Fibroblast of skin of right biceps (primary cell): Measurements from ENCODE around the gene FRK.

Experiments used
- DNase-seq: peaks from one replicate; pipeline ENCODE4 v3.0.0-alpha.2; 2013

Gene FRK

DNA sequence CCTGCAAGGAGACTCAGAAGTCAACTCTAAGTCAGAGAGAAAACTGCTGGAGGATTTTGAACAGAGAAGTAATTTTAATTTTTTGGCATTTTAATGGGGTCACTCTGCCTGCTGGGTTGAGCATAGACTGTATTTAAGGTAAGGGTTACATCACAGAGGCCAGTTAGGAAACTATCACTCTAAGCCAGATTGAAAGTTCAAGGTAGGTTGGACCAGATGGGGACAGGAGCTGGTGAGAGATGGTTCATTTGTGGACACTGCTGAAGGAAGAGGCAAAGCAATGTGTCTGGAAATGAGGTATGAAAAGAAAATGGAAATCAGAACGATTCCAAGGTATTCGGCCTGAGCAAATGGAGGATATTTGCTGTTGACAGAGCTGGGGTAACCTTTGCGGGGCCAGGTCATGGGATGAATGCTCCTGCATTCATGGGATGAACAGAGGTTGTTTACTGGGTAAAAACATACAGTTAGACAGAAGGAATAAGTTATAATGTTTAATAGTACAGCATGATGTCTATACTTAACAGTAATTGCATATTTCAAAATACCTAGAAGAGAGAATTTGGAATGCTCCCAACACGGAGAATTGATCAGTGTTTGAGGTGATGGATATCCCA is 26.9 kb downstream of the FRK start:
- no peak for DNase-seq

DNA sequence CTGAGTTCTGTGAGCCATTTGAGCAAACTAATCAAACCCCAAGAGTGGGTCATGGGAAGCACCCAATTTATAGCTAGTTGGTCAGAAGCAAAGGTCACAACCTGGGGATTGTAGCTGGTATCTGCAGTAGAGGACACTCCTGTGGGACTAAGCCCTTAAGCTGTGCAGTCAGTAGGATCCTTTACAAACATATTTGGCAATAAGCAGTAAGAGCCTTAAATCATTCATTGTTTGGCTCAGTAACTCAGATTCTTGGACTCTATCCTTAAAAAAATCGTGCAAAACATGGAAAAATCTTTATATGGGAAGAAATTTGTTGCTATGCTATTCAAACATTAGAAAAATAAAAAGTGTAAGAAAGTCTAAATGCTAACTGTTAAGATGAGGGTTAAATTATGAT is 29.9 kb downstream of the FRK start:
- DNase-seq, result no peak

DNA sequence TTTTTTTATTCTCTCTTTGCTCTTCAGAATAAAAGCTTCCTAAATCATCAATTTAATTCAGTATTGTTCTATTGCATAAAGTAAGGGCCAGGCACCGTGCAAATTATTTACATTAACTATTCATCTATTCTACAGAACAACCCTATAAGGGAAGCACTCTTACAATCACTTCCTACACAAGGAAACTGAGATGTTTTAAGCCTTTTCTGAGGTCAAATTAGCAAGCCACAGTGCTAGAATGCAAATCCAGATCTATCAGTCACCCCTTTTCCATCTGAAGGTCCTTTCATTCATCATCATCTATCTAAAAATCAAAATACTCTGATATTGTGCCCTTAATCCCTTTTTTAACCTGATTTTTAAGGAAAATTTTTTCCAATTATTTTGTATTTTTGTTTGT is 31.2 kb downstream of the FRK start:
- no peak for DNase-seq

DNA sequence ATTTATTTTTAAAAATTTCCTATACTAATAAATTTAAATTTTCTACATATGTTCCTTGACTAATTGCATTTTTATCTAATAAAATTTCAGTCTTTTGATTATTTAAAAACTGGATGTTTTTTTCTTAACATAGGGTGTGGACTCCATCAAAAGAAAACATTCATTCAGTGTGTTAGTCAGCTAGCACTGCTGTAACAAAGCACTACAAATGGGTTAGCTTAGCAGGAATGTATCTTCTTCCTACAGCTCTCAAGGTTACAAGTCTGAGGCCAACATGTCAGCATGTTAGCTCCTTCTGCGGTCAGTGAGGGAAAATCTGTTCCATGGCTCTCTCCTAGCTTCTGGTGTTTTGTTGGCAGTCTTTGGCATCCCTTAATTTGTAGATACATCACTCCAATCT is 32.5 kb downstream of the FRK start:
- no peak for DNase-seq

DNA sequence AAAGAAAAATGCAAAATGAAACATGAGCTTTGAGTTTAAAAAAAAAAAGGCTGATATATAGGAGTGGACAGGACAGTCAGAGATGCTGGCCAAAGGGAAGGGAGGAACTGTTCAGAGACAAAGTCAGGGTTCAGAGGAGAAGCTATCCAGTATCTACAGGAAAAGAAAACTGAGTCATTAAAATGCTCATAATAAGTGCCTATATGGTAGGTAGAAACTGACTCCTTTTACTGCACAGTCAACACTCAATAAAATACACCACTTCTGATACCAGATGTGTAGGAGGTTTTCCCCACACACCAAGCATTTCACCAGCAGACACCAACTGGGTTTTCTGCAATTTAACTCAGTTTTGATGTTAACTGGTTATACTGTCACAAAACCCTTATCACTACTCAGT is 32.9 kb downstream of the FRK start:
- no peak for DNase-seq

DNA sequence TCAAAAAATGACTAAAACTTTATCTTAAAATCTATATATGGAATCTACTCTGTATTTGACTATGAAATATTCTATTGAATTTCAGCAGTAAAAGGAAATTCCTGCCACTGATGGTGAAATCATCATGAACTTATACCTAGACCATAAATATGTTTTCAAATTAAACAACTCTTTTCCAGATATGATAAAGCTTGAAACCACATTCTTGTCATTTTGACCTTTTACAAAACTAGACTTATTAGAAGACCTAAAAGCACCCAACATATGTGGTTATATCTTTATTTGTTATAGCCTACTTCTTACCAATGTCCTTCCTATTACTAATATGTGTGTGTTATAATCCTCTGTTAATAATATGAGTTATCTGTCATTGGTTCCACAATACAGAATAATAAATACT is 35.3 kb downstream of the FRK start:
- no peak for DNase-seq

GRCh38 chr6:116022841-116023445 is 37.7 kb downstream of the FRK start:
- no peak for DNase-seq

- DNase-seq, result no peak
These were observed 40.0 kb downstream of the FRK start for GRCh38 chr6:116020738-116021137.

GRCh38 chr6:116019428-116019827 is 41.3 kb downstream of the FRK start:
- no peak for DNase-seq

GRCh38 chr6:116018976-116019375 is 41.7 kb downstream of the FRK start:
- DNase-seq, result no peak

- DNase-seq, result no peak
These were observed 43.0 kb downstream of the FRK start for GRCh38 chr6:116017546-116018295.

DNA sequence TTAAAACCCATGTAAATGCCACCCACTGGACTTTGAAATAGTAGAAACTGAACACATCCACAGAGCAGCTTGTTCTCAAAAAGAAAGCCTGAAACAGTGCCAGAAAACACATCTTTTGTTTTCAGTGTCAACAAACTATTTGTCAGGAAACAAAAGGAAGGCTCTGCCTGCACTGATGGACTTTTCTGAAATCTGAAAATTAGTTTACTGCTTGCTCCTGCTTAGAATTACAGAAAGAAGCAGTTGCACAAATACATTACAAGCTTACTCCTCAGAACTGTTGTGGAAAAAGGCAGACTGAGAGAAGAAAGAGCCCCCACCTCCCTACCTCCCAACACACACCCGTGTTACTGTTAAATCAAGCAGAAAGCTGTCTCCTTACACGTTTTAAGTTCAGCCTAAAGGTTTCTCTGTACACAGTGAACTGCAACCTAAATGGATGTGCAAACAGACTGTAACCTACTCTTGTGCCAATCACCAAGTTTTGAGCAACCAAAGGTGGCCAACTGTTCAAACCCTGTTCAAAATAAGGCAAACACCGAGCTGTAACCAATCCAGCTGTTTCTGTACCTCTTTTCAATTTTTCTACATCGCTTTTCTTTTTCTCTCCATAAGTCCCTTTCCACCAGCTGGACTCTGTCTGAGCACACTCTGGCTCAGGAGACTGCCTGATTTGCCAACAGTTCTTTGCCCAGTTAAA is 43.7 kb downstream of the FRK start:
- DNase-seq, result no peak

DNA sequence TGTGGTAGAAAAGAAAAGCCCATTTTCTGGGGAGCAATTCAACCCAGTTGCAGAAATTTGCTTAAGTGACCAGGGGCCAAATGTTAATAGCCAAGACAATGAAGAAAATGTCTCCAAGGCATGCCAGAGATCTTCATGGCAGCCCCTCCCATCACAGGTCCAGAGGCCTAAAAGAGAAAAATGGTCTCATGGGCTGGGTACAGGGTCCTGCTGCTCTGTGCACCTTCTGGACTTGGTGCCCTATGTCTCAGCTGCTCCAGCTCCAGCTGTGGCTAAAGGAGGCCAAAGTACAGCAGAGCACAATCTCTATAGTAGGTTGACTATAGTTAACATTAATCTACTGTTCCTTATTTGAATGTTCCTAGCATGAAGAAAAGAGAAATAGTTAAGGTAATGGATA is 44.7 kb downstream of the FRK start:
- DNase-seq, result no peak

GRCh38 chr6:116015561-116015960 is 45.1 kb downstream of the FRK start:
- DNase-seq, result no peak

- DNase-seq, result no peak
These were observed 47.7 kb downstream of the FRK start for GRCh38 chr6:116012951-116013350.

- DNase-seq, result no peak
These were observed 48.2 kb downstream of the FRK start for GRCh38 chr6:116012471-116012949.

- DNase-seq, result no peak
These were observed 49.2 kb downstream of the FRK start for GRCh38 chr6:116011520-116011919.

DNA sequence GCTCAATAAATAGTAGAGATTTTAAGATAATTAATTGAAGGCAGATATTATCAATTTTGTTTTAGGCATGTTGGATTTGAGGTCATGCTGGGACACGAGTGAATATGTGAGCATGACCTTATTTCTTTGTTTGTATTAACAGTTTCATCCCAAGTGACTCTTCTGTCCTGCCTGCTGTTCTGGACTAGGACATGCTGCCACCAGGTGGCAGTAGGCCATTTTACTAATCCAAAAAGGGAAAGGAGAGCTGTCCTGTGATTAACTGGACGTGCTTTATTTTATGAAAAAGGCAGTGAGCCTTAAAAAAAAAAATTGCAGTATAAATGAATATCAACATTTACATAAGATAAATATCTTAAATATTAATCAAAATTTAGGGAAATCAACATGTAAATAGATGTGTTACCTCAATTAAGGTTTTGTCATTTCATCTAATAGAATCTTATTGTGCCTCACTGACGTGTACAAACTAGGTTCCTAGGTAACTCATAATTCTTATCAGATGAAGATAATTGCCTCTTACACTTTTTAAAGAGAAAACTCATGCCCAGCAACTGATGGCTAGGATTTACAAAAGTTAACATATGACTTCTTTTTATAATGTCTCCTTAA is 49.8 kb downstream of the FRK start:
- peak; percentile 66 for DNase-seq

- DNase-seq, result no peak
These were observed 50.3 kb downstream of the FRK start for GRCh38 chr6:116010386-116010785.

DNA sequence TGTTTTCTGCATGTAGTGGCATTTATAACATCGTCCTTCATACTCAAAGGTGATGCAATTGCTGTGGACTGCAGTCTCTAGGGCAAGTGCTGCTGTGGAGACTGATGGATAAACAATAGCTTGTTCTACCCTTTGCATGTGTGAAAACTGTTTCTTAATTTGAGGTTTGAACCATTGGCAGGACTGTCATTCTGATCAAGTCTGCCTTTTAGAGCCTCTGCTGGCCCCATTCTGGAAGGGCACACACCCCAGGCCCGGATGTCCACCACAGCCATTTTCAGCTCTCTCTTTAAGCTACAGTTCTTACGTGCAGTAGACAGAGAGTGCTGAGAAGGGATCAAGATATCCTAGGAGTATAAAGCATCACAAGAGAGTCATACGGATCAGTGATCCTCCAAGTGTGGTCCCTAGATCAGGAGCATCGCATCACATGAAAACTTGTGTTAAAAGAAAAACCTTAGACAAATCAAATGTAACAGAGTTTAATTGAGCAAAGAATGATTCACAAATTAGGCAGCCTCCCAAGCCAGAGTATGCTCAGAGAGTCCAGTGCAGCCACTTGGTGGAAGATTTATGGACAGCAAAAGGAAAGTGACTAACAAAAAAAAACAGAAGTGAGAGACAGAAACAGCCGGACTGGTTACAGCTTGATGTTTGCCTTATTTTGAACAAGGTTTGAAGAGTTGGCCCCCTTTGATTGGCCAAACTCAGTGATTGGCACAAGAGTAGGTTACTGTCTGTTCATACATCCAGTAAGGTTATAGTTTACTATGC is 52.0 kb downstream of the FRK start:
- DNase-seq, result peak; percentile 86

DNA sequence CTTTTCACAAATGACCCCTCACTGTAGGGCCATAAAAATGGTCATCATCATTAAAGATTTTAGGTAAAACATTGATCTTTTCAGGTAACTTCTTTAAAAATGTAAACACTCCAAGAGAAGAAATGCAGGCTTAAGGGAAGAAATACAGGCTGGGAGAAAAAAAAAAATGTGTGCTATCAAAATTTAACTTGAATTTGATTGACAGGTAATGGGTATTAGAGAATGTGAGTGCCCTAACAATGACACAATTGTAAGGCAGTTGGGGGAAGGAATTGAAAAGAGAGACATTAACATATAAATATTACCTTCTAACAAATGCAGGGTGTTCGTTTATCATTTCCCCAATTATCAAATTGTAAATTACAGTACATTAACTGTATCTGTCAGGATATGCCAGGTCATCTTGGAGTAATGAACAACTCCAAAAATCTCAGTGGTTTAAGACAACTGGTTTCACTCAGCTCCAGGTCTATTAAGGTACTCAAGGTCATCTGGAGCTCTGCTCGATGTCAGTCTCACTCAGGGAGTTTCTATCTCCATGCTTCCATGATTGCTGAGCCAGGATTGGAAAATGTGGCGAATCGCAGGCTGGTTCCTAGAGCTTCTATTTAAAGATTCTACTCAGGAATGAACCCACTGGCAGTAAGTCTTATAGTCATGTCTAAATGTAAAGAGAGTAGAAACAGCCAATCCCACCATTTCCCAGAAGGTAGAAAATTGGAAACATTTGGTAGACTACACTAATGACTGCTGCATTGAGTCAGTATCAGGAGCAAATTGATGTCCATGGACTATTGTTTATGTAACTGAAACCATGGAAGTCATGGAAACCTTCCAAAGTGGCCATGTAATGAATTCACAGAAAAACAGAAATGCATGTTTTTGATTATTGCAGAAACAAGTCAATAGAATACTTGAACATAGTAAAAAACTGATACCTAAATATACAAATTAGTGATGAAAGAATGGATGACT is 55.6 kb downstream of the FRK start:
- DNase-seq, result peak; percentile 73
